ENCODE results near the gene CHST9.
"Not testable (repeated sequence)": the region's sequence is repeated elsewhere in the genome, so short reads cannot be mapped to it uniquely, and the experiment has no call there.

Gene CHST9

GRCh38 chr18:27094621-27095020 is 90.5 kb downstream of the CHST9 start:
- DNase-seq (ENCODE audit: low read depth in 2 of 2): no peak

DNA sequence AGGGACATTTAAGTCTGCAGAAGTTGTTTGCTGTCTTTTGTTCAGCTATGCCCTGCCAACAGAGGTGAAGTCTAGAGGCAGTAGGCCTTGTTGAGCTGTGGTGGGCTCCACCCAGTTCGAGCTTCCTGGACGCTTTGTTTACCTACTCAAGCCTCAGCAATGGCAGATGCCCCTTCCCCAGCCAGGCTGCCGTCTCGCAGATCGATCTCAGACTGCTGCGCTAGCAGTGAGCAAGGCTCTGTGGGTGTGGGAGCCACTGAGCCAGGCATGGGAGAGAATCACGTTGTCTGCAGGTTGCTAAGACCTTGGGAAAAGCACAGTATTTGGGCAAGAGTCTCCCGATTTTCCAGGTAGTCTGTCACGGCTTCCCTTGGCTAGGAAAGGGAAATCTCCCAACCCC is 91.8 kb downstream of the CHST9 start:
- not testable (repeated sequence) for DNase-seq (ENCODE audit: low read depth in 2 of 2)

DNA sequence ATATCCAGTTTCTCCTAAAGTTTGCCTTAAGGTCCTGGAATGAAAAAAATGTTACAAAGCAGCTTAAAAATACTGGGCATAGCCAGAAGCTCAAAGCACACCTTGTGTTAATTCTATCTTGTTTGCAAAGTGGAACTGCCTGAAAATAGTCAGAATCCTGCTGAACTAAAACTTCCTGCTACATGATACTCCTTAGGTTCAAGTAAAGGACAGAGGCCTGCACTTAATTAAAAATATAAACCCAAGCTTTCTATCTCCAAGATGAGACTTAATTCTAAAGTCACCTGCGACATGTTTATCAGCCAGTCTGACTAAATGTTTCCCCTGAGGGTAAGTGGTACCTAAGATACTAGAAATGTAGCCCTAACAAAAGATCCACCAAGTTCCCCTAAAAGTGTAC is 103.4 kb downstream of the CHST9 start:
- DNase-seq (ENCODE audit: low read depth in 2 of 2): no peak

- DNase-seq (ENCODE audit: low read depth in 2 of 2): no peak
Observed at GRCh38 chr18:27075828-27076227, 109.3 kb downstream of the CHST9 start.

DNA sequence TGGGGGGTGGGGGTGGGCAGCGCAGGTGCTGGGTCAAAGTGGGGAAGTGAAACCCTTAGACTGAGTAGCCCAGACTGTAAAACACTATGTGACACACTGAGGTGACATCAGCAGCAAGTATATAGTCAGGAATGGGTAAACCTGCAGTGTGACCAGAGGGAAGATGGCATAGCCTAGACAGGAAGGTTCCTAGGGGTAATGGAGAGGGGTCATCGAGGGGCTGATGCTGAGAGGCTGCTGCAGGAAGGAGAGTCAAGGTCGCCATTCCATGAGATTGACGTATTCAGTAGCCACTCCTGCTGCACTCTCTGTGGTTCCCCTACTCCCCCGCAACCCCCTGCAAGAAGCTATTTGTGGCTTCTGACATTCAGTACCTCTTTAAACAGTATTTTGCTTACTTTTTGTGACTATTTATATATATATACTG is 111.7 kb downstream of the CHST9 start:
- no peak for DNase-seq (ENCODE audit: low read depth in 2 of 2)

DNA sequence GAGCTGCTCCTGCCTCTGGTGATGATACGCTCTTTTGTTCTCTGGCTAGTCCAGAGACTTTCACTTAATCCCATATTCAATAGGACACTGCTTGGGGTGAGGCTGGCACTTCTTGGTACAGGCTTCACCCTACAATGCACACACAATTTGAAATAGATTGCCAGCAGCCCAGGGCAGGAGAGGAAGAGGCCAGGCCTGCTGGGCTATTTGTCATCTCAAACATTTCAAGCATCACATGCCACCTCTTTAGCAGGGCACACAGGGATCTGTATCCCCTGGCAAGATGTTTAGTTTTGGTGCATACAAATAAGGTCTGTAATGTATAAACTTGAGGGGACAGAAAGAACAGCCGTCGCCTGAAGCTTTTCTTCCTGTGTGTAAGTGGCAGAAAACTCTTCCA is 120.4 kb downstream of the CHST9 start:
- DNase-seq (ENCODE audit: low read depth in 2 of 2): no peak

DNA sequence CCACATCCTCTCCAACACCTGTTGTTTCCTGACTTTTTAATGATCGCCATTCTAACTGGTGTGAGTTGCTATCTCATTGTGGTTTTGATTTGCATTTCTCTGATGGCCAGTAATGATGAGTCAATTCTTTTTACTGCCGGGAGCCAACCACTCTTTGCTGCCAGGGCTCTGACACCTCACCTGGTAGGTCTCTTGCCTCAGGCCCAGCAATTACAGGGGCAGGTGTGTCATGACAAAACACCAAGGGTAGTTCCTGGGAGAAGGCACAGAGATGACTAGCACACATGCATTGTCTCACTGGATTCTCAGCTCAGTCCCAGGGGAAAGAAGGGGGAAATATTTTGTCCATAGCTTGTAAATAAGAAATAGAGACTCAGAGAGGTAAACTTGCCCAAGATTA is 122.3 kb downstream of the CHST9 start:
- DNase-seq (ENCODE audit: low read depth in 2 of 2): no peak

DNA sequence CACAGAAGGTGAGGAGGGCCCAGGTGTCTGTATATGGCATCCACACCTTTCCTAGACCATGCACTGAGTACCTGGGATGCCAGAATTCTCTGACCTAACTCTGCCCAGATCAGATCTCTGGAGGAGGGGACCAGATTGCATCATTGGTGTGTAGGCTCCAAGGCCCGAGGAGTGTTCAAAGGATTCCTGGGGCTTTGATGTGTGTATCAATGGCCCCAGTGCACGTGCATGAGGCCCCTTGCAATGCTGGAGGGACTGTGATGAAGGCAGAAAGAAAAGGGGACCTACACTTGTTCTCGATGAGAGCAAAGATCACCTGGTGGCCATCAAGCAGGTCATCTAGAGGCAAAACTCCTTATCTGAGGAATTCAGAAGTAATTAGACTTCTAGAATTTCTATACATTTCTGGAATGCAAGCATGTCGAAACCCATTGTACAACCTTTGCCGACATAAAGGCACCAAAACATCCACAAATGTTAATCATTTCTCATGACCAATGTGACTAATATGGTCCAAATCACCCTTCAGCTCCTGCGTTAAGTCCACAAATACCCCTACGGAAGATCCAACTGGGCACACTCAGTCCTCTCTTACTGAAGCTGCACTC is 123.5 kb downstream of the CHST9 start:
- no peak for DNase-seq (ENCODE audit: low read depth in 2 of 2)

- no peak for DNase-seq (ENCODE audit: low read depth in 2 of 2)
Observed at GRCh38 chr18:27057519-27058234, 127.4 kb downstream of the CHST9 start.

GRCh38 chr18:27054926-27055325 is 130.2 kb downstream of the CHST9 start:
- DNase-seq (ENCODE audit: low read depth in 2 of 2): no peak

GRCh38 chr18:27049969-27050368 is 135.1 kb downstream of the CHST9 start:
- DNase-seq (ENCODE audit: low read depth in 2 of 2): no peak

GRCh38 chr18:27045342-27045741 is 139.8 kb downstream of the CHST9 start:
- DNase-seq (ENCODE audit: low read depth in 2 of 2): no peak

DNA sequence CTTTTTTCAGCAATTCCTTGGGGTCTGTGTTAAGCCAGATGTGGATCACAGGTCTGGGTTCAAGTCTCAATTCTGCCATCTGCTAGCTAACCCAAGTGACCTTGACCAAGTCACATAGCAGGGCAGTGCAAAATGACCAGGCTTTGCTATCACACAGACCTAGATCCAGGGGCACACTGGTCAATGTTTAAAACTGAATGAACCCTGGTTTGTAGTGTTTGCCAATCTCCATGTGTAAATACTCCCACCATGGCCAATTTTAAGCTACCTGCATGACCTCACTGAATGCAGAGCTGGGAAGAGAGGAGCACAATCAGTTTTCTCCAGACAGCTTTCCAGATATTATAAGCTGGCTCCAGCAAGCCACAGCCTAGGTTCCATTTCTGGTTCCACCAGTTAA is 142.9 kb downstream of the CHST9 start:
- DNase-seq (ENCODE audit: low read depth in 2 of 2): no peak

DNA sequence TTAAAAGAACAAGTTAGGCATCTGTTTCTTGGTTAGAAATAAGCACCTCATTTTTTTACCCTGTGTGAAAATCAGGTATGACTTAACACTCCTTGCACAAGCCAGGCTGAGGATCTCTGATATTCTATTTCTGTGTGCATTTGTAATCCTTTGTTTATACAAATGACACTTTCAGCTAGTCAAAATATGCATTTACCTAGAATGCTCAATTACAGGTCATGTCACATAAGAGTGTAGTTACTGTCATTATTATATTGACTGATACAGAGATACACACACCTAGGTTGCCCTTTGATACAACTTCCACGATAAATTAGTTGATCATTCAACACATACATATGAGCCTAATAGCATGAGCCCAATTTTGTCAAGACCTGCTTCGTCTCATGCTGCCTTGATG is 144.3 kb downstream of the CHST9 start:
- no peak for DNase-seq (ENCODE audit: low read depth in 2 of 2)

DNA sequence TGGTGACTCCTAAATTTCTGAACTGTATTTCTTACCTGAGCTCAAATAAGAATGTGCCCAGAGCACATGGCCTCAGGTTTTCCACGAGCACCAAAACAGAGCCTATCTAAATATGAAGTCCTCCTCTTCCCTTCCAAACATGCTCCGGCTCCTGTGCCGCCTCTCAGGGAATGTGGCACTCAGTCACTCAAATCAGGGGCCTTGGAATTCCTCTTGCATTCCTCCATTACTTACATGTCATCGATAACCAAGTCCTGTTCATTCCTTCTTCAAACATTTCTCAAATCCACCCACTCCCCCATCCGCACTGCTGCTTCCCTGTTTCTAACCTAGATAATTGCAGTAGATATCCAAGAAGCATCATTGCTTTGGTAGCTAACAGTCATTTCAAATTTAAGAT is 151.4 kb downstream of the CHST9 start:
- DNase-seq (ENCODE audit: low read depth in 2 of 2): no peak

GRCh38 chr18:27030421-27030820 is 154.7 kb downstream of the CHST9 start:
- DNase-seq (ENCODE audit: low read depth in 2 of 2): no peak

DNA sequence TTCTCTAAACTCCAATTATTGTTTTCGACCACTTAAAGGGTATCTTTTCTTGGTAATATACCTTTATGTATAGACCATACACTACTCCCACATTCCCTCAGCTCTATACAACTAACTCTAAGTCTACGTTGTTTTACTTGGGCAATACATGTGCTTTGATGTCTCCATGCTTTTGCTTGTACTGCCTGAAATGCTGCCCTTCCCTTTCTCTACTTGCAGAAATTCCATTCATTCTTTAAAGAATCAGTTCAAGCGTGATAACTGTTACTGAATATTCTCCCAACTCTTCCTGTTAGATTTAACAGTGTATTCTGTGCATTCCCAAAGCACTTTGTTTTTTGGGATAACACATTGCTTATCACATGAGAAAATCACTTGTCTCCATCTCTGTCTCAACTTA is 162.6 kb downstream of the CHST9 start:
- DNase-seq (ENCODE audit: low read depth in 2 of 2): no peak

DNA sequence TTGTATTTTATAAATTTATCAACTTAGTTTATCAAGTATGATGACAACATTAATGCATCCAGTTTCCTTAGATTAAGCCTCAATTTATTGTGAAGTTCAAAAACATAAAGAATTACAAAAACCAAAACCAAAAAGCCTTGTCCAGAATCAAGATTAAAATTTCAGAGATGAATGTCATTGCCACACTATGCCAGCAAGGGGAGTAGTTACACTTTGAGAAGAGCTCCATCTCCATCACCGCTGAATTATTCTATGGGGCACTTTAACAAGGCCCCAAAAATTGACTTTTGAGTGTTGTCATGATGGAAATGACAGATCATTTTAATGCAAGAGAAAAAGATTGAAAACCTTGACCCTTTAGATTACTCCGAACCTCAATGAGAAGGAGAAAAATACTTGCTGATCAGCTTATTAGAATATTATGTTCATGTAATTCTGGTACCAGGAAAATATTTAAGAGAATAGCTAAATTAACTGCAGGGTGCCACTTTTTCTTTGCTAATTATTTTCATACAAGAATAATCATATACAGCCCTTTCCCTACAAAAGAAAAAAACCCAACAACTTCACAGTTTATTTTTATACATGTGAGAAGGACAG is 167.1 kb downstream of the CHST9 start:
- no peak for DNase-seq (ENCODE audit: low read depth in 2 of 2)

DNA sequence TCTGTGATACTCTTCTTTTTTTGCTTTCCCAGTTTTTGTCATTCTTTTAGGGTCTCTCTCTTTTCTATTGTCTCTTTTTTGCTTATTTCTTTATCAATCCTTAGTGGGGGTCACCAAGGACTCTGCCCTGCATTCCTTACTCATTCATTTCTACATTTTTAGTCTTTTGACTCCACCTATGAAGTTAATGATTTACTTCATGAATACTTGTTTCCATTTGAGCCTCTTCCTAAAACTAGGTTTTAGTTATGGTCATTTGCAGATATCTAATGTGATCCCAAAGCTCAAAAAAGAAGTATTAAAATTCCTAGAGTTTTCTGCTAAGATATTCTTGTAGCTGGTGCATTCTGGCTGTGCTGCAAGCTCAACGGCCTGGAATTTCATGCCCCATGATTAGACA is 170.3 kb downstream of the CHST9 start:
- DNase-seq (ENCODE audit: low read depth in 2 of 2): no peak

DNA sequence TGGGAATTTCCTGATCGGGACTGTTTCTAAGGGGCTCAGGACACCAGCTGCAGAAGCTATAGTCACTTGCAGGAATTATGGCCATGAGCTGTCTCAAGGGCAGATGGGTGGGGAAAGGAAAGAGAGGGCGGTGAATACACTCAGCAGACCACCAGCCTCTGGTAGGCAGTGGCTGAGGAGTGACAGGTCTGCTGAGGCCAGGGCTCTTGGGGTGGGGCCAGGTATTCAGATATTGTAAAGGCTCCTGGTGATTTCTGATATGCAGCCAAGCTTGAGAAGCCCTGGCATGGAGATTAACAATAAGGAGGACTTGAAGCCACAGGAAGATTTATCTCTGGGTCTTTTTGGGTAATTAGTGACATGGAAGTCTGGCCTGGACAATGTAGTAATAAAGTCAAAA is 174.3 kb downstream of the CHST9 start:
- no peak for DNase-seq (ENCODE audit: low read depth in 2 of 2)

- DNase-seq (ENCODE audit: low read depth in 2 of 2): no peak
Observed at GRCh38 chr18:27009293-27009692, 175.8 kb downstream of the CHST9 start.

- no peak for DNase-seq (ENCODE audit: low read depth in 2 of 2)
Observed at GRCh38 chr18:27008575-27008974, 176.5 kb downstream of the CHST9 start.

- DNase-seq (ENCODE audit: low read depth in 2 of 2): no peak
Observed at GRCh38 chr18:27007880-27008279, 177.2 kb downstream of the CHST9 start.

Measured in stimulated activated CD8-positive, alpha-beta memory T cell treated with anti-CD3 and anti-CD28 coated beads, Interleukin-2, amount 100 ng/mL, for 48 hours (primary cell).